ENCODE measurements around the gene LRRN3. TPM values are rescaled to one million over a fixed set of nuclear protein-coding genes. Genes with fewer than 3 reads are reported as not detected.

LRRN3 gene
- polyA plus RNA-seq, 1 of the 3 experiments (the other 2 are of a cell fraction): 2.1 TPM

DNA sequence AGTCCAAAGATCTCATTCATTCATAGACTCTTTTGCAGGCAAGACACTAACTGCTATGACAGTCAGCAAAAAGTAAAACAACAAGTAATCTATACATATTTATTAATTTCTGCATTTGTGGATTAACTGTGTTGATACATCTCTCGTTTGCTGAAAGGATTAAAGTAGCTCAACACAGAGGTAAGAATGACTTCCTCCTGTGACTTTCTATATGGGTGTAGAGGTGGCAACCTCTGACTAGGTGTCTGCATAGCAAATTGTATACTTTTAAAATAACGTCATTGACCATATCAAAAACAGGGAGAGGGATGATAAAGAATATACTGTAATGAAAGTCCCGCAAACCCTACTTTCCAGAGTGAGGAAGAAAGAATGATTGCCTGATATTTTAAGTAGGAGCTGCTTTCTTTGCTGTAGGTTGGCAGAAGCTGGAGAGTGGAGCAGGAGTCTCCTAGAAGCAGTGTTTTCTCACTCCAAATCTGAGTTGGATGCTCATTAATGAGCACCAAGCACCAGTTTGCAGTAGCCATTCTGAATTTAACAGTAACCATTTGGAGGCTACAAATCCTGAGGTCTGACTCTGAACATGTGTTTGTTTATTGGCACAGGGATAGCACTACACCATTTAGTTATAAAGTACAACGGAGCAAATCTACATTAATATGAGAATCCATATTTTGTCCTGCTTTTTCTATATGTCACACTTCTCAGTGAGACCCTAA lies 9.2 kb upstream of the LRRN3 start:
- CTCF ChIA-PET: interaction anchor here (0.8 to 1.9 kb wide), 3 partner anchors 10 to 654 kb away, joined by 3 to 4 read pairs (median 3); no protein-coding TSS in a partner anchor

DNA sequence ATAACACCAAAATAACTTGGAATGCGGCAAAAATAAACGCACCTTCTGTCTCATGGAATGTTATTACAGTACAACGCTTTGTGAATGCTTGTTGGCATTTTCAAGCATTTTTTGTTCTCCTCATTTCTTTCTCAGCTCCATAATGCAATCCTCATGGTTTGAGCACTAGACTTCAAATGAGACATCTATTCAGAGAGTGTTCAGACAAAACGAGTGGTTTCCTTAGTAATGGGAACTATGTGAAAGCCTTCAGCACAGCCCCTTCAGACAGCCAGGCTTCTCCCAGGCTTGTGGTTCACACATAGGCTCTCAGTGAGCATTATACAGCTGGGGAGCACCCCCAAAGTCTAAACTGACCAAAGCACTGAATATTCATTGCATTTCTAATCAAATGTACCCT lies 8.6 kb upstream of the LRRN3 start:
- ChIA-PET CTCF (interaction anchor here (0.7 to 1.9 kb wide), 4 partner anchors 10 to 654 kb away, joined by 3 to 4 read pairs (median 3); no protein-coding TSS in a partner anchor), POLR2A (no interaction called here)
- Histone ChIP-seq H3K4me3 (ENCODE audit: low read depth in 2 of 2, low read length in 1 of 2) (no peak overlapping the region), H3K36me3 (replicated peaks in 1 of 2; ENCODE audit: control insufficient read depth in 1 of 2, insufficient read depth in 2 of 2, low read length in 1 of 2) (no peaks in the 10 kb centered on the region), H3K79me2 (ENCODE audit: insufficient read depth) (no peaks in the 10 kb centered on the region), H3K9ac (no peak overlapping the region), H4K20me1 (ENCODE audit: insufficient read depth) (no peaks in the 10 kb centered on the region), H3K9me2 (no peaks in the 10 kb centered on the region), H2AFZ (ENCODE audit: low read depth) (no peak overlapping the region), H3K27ac (ENCODE audit: low read depth in 2 of 2, low read length in 1 of 2) (no peak overlapping the region; a peak in 1 of 4 replicates), H3K4me1 (ENCODE audit: control insufficient read depth in 1 of 2, insufficient read depth in 2 of 2, low read depth in 1 of 2, low read length in 1 of 2) (peaks cover 0 to 6% of the 10 kb centered on the region in 2 experiments; a peak in 1 of 4 replicates), H3K27me3 (ENCODE audit: insufficient read depth) (no peaks in the 10 kb centered on the region), H3K4me2 (0 out of 2 replicates have a peak overlapping the region, but pooled peaks have one; percentile 34), H3F3A (replicated peaks; ENCODE audit: insufficient read depth) (no peaks in the 10 kb centered on the region), H3K9me3 (peaks cover 7% of the 10 kb centered on the region; the same call in 1 of the 2 replicates)
- no peak for DNase-seq
- WGBS (ENCODE audit: low lambda C conversion rate): 65% methylated on average over 4 of the region's 4 CpGs
- TF ChIP-seq RCOR1 (IDR thresholded peaks at IDR 0.05; ENCODE audit: low read length) (no peak), TAF1 (IDR thresholded peaks at IDR 0.05; ENCODE audit: borderline replicate concordance, low read depth, low read length) (no peak)

More for the DNA sequence above, 9.2 kb upstream of the LRRN3 start:
- no peak overlapping the region for H3K27ac ChIP-seq (ENCODE audit: low read depth in 2 of 2, low read length in 1 of 2)
- no peaks in the 10 kb centered on the region for H3K27me3 ChIP-seq (ENCODE audit: insufficient read depth)
- DNase-seq: no peak
- H3K79me2 ChIP-seq (ENCODE audit: insufficient read depth): no peaks in the 10 kb centered on the region
- H3K4me3 ChIP-seq (ENCODE audit: low read depth in 2 of 2, low read length in 1 of 2): no peak overlapping the region
- 92% methylated on average over 4 of the region's 4 CpGs for WGBS (ENCODE audit: low lambda C conversion rate)
- no peak overlapping the region for H3K4me2 ChIP-seq
- H3K36me3 ChIP-seq (replicated peaks in 1 of 2; ENCODE audit: control insufficient read depth in 1 of 2, insufficient read depth in 2 of 2, low read length in 1 of 2): no peaks in the 10 kb centered on the region
- H3K9ac ChIP-seq: no peak overlapping the region
- H3K4me1 ChIP-seq (ENCODE audit: control insufficient read depth in 1 of 2, insufficient read depth in 2 of 2, low read depth in 1 of 2, low read length in 1 of 2): peaks cover 0 to 6% of the 10 kb centered on the region in 2 experiments; a peak in 1 of 4 replicates
- peaks cover 4% of the 10 kb centered on the region for H3F3A ChIP-seq (replicated peaks; ENCODE audit: insufficient read depth)
- no peaks in the 10 kb centered on the region for H4K20me1 ChIP-seq (ENCODE audit: insufficient read depth)
- TF ChIP-seq GATA2 (CRISPR knock-in tag; IDR thresholded peaks at IDR 0.05) (no peak), TEAD4 (IDR thresholded peaks at IDR 0.05; ENCODE audit: borderline replicate concordance, insufficient read depth) (no peak), FOXM1 (IDR thresholded peaks at IDR 0.05; ENCODE audit: low read depth) (no peak), RCOR1 (IDR thresholded peaks at IDR 0.05; ENCODE audit: low read length) (no peak), MXI1 (IDR thresholded peaks at IDR 0.05; ENCODE audit: low read depth, low read length) (no peak), YY1 (IDR thresholded peaks at IDR 0.05; ENCODE audit: low read depth) (no peak), ELF1 (IDR thresholded peaks at IDR 0.05) (no peak), RXRA (IDR thresholded peaks at IDR 0.05; ENCODE audit: borderline replicate concordance, low read depth) (no peak), NFIC (IDR thresholded peaks at IDR 0.05; ENCODE audit: borderline replicate concordance) (no peak), POLR2AphosphoS5 (IDR thresholded peaks at IDR 0.05; ENCODE audit: low read depth, low read length) (no peak), FOSL2 (IDR thresholded peaks at IDR 0.05; ENCODE audit: borderline replicate concordance, low read depth) (no peak), RFX5 (IDR thresholded peaks at IDR 0.05; ENCODE audit: low read length) (no peak)
- TF ChIP-seq, protein P1, sequence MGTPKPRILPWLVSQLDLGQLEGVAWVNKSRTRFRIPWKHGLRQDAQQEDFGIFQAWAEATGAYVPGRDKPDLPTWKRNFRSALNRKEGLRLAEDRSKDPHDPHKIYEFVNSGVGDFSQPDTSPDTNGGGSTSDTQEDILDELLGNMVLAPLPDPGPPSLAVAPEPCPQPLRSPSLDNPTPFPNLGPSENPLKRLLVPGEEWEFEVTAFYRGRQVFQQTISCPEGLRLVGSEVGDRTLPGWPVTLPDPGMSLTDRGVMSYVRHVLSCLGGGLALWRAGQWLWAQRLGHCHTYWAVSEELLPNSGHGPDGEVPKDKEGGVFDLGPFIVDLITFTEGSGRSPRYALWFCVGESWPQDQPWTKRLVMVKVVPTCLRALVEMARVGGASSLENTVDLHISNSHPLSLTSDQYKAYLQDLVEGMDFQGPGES (IDR thresholded peaks at IDR 0.05; ENCODE audit: low read depth, low read length): no peak
- TF ChIP-seq, protein P2, sequence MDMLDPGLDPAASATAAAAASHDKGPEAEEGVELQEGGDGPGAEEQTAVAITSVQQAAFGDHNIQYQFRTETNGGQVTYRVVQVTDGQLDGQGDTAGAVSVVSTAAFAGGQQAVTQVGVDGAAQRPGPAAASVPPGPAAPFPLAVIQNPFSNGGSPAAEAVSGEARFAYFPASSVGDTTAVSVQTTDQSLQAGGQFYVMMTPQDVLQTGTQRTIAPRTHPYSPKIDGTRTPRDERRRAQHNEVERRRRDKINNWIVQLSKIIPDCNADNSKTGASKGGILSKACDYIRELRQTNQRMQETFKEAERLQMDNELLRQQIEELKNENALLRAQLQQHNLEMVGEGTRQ (IDR thresholded peaks at IDR 0.05; ENCODE audit: borderline replicate concordance, low read depth, low read length): no peak
- H3K9me2 ChIP-seq: no peaks in the 10 kb centered on the region
- H3K9me3 ChIP-seq: peaks cover 7% of the 10 kb centered on the region; the same call in 1 of the 2 replicates
- no peak overlapping the region for H2AFZ ChIP-seq (ENCODE audit: low read depth)
- POLR2A ChIA-PET: no interaction called here

All from SK-N-SH (cell line).